Measurements from ENCODE around the gene ZNF217.
"Not testable (repeated sequence)": the region's sequence is repeated elsewhere in the genome, so short reads cannot be mapped to it uniquely, and the experiment has no call there.

DNA sequence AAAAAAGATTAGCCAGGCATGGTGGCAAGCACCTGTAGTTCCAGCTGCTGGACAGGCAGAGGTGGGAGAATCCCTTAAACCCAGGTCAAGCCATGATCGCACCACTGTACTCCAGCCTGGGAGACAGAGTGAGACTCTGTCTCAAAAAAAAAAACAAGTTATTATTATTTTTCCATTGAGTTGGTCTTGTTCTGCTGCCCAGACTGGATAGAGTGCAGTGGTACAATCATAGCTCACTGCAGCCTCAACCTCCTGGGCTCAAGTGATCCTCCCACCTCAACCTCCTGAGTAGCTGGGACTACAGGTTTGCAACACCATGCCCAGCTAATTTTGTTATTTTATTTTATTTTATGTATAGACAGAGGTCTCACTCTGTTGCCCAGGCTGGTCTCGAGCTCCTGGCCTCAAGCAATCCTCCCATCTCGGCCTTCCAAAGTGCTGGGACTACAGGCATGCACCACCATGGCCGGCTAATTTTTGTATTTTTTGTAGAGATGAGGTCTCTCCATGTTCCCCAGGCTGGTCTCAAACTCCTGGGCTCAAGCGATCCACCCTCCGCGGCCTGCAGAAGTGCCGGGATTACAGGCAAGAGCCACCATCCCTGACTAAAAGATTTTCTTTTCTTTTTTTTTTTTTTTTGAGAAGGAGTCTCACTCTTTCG, 31.4 kb downstream of the ZNF217 start:
- TF ChIP-seq, protein P1, sequence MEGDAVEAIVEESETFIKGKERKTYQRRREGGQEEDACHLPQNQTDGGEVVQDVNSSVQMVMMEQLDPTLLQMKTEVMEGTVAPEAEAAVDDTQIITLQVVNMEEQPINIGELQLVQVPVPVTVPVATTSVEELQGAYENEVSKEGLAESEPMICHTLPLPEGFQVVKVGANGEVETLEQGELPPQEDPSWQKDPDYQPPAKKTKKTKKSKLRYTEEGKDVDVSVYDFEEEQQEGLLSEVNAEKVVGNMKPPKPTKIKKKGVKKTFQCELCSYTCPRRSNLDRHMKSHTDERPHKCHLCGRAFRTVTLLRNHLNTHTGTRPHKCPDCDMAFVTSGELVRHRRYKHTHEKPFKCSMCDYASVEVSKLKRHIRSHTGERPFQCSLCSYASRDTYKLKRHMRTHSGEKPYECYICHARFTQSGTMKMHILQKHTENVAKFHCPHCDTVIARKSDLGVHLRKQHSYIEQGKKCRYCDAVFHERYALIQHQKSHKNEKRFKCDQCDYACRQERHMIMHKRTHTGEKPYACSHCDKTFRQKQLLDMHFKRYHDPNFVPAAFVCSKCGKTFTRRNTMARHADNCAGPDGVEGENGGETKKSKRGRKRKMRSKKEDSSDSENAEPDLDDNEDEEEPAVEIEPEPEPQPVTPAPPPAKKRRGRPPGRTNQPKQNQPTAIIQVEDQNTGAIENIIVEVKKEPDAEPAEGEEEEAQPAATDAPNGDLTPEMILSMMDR (IDR thresholded peaks at IDR 0.05; ENCODE audit: low read length) = not testable (repeated sequence)
- not testable (repeated sequence) for TF ChIP-seq EZH2 (IDR thresholded peaks at IDR 0.05; ENCODE audit: borderline replicate concordance, low read length)
